IgD-negative memory B cell (primary cell): Measurements from ENCODE around the gene CEACAM19. TPM values are rescaled to one million over a fixed set of nuclear protein-coding genes. Genes with fewer than 3 reads are reported as not detected.
A peak's percentile ranks its signal among the peaks of the same experiment; 100 is the strongest.

ENCODE experiments used
- H3K27ac Mint-ChIP-seq, 3 donors: one replicate each; pipeline ENCODE4 v1.8.0; 2020 to 2022; ENCODE audit warnings: mild to moderate bottlenecking in 3 of 3, mixed read lengths in 3 of 3, moderate library complexity in 1 of 3
- H3K27me3 Mint-ChIP-seq: one replicate; pipeline ENCODE4 v1.8.0; 2021; ENCODE audit warnings: mixed read lengths
- H3K36me3 Mint-ChIP-seq: one replicate; pipeline ENCODE4 v1.8.0; 2020; ENCODE audit warnings: mild to moderate bottlenecking, mixed read lengths
- H3K4me1 Mint-ChIP-seq, 3 donors: one replicate each; pipeline ENCODE4 v1.8.0; 2020 to 2022; ENCODE audit warnings: mixed read lengths in 3 of 3, mild to moderate bottlenecking in 1 of 3
- H3K4me3 Mint-ChIP-seq, 4 donors: one replicate each; pipeline ENCODE4 v1.8.0; 2020 to 2022; ENCODE audit warnings: mild to moderate bottlenecking in 4 of 4, mixed read lengths in 4 of 4, moderate library complexity in 3 of 4
- H3K9me3 Mint-ChIP-seq, 3 donors: one replicate each; pipeline ENCODE4 v1.8.0; 2020 to 2021; ENCODE audit warnings: mixed read lengths in 3 of 3, mild to moderate bottlenecking in 1 of 3
- polyA plus RNA-seq: library from polyadenylated mRNA; unstranded; fragments of 300-500 nt; fragmentation: Illumina TruSeq; gene quantifications from one replicate; pipeline ENCODE4 v1.2.3, GENCODE V29; 2021

CEACAM19 gene
- polyA plus RNA-seq, 1 donor from 2014 or later, result not detected

DNA sequence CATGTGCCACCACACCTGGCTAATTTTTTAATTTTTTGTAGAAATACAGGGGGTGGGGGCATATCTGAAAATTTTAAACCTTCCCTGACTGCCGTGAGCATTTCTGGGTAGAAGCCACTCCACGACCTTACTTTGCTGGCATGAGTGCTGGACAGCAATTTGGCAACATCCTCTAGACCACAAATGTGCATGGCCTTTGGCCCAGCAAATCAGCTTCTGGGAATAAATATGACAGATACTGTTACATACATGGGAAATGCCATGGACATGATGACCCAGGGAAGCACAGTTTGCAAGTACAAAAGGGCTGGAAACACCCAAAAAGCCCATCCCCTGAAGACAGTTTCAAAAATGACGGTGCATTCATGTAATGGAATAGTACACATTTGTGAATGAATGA is 30.8 kb upstream of the CEACAM19 start:
- peaks cover 0 to 2% (median 0%) of the 10 kb centered on the region in 3 donors for H3K9me3 Mint-ChIP-seq
- H3K27ac Mint-ChIP-seq, result no peak overlapping the region

GRCh38 chr19:44641501-44642265 is 29.6 kb upstream of the CEACAM19 start:
- Mint-ChIP-seq H3K4me3 (no peak overlapping the region), H3K4me1 (no peaks in the 10 kb centered on the region), H3K27me3 (peaks cover 11% of the 10 kb centered on the region), H3K36me3 (no peaks in the 10 kb centered on the region), H3K27ac (no peak overlapping the region), H3K9me3 (peaks cover 0 to 2% (median 0%) of the 10 kb centered on the region in 3 donors)

More for the DNA sequence above, 30.8 kb upstream of the CEACAM19 start:
- Mint-ChIP-seq H3K27me3 (peaks cover 11% of the 10 kb centered on the region), H3K4me3 (no peak overlapping the region), H3K36me3 (no peaks in the 10 kb centered on the region), H3K4me1 (no peaks in the 10 kb centered on the region)

- Mint-ChIP-seq H3K4me1 (no peaks in the 10 kb centered on the region), H3K27ac (no peak overlapping the region), H3K4me3 (no peak overlapping the region), H3K27me3 (peaks cover 13% of the 10 kb centered on the region), H3K36me3 (no peaks in the 10 kb centered on the region), H3K9me3 (peaks cover 0 to 2% (median 0%) of the 10 kb centered on the region in 3 donors)
These were observed 28.9 kb upstream of the CEACAM19 start for GRCh38 chr19:44642377-44642776.

GRCh38 chr19:44643605-44644401 is 27.5 kb upstream of the CEACAM19 start, which contains the start of gene PVR:
PVR (plus strand) TSS chr19:44643910; CDS start chr19:44644097, 187 bp downstream.
- no peaks in the 10 kb centered on the region for H3K4me1 Mint-ChIP-seq
- H3K27me3 Mint-ChIP-seq, result peaks cover 13% of the 10 kb centered on the region
- no peak within 1 kb of the TSS for H3K27ac Mint-ChIP-seq
- H3K4me3 Mint-ChIP-seq, result peak within 1 kb of the TSS in 3 of 4 donors; percentile 33 to 68 (median 50)
- no peaks in the 10 kb centered on the region for H3K36me3 Mint-ChIP-seq
- peaks cover 0 to 2% (median 0%) of the 10 kb centered on the region in 3 donors for H3K9me3 Mint-ChIP-seq

- H3K27ac Mint-ChIP-seq, result no peak overlapping the region
- H3K4me1 Mint-ChIP-seq, result no peaks in the 10 kb centered on the region
- H3K4me3 Mint-ChIP-seq, result peak overlapping the region in 2 of 4 donors; percentile 21 to 68
- no peaks in the 10 kb centered on the region for H3K36me3 Mint-ChIP-seq
- peaks cover 0 to 1% (median 0%) of the 10 kb centered on the region in 3 donors for H3K9me3 Mint-ChIP-seq
- peaks cover 13% of the 10 kb centered on the region for H3K27me3 Mint-ChIP-seq
These were observed 26.8 kb upstream of the CEACAM19 start for GRCh38 chr19:44644402-44645016.

DNA sequence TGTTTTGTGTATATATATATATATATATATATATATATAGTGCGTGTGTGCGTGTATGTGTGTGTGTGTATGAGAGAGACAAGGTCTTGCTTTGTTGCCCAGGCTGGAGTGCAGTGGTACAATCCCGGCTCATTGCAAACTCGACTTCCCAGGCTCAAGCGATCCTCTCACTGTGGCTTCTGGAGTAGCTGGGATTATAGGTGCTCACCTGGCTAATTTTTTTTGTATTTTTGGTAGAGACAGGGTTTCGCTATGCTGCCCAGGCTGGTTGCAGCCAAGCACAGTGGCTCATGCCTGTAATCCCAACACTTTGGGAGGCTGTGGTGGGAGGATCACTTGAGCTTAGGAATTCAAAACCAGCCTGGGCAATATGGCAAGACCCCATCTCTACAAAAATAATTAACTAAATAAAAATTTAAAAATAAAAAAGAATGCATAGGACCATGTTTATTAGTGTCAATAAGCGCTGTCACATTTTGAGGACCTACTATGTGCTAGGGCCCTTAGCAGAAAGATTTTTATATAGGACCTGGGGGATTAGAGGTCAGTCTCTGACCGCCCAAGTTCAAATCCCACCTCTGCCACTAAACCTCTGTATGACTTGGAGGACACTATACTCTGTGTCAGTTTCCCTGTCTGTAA is 25.8 kb upstream of the CEACAM19 start:
- H3K4me1 Mint-ChIP-seq, result no peaks in the 10 kb centered on the region
- H3K9me3 Mint-ChIP-seq, result no peaks in the 10 kb centered on the region
- H3K27ac Mint-ChIP-seq, result no peak overlapping the region
- no peak overlapping the region for H3K4me3 Mint-ChIP-seq
- peaks cover 13% of the 10 kb centered on the region for H3K27me3 Mint-ChIP-seq
- no peaks in the 10 kb centered on the region for H3K36me3 Mint-ChIP-seq

GRCh38 chr19:44646049-44646416 is 25.2 kb upstream of the CEACAM19 start:
- H3K9me3 Mint-ChIP-seq, result no peaks in the 10 kb centered on the region
- H3K27ac Mint-ChIP-seq, result no peak overlapping the region
- no peaks in the 10 kb centered on the region for H3K4me1 Mint-ChIP-seq
- peaks cover 13% of the 10 kb centered on the region for H3K27me3 Mint-ChIP-seq
- peak overlapping the region in 1 of 4 donors; percentile 23 for H3K4me3 Mint-ChIP-seq
- H3K36me3 Mint-ChIP-seq, result no peaks in the 10 kb centered on the region

DNA sequence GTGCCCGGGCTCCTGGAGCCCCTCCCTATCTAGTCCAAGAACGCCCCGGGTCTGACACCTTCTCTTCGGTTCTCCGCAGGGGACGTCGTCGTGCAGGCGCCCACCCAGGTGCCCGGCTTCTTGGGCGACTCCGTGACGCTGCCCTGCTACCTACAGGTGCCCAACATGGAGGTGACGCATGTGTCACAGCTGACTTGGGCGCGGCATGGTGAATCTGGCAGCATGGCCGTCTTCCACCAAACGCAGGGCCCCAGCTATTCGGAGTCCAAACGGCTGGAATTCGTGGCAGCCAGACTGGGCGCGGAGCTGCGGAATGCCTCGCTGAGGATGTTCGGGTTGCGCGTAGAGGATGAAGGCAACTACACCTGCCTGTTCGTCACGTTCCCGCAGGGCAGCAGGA is 24.1 kb upstream of the CEACAM19 start:
- no peaks in the 10 kb centered on the region for H3K36me3 Mint-ChIP-seq
- no peaks in the 10 kb centered on the region for H3K4me1 Mint-ChIP-seq
- H3K4me3 Mint-ChIP-seq, result no peak overlapping the region
- no peak overlapping the region for H3K27ac Mint-ChIP-seq
- no peaks in the 10 kb centered on the region for H3K9me3 Mint-ChIP-seq
- H3K27me3 Mint-ChIP-seq, result peaks cover 13% of the 10 kb centered on the region

GRCh38 chr19:44648631-44649251 is 22.5 kb upstream of the CEACAM19 start:
- peaks cover 9% of the 10 kb centered on the region for H3K27me3 Mint-ChIP-seq
- no peaks in the 10 kb centered on the region for H3K9me3 Mint-ChIP-seq
- H3K4me3 Mint-ChIP-seq, result no peak overlapping the region
- H3K27ac Mint-ChIP-seq, result no peak overlapping the region
- no peaks in the 10 kb centered on the region for H3K4me1 Mint-ChIP-seq
- H3K36me3 Mint-ChIP-seq, result no peaks in the 10 kb centered on the region

- H3K27ac Mint-ChIP-seq, result no peak overlapping the region
These were observed 21.6 kb upstream of the CEACAM19 start for GRCh38 chr19:44649578-44650145.

DNA sequence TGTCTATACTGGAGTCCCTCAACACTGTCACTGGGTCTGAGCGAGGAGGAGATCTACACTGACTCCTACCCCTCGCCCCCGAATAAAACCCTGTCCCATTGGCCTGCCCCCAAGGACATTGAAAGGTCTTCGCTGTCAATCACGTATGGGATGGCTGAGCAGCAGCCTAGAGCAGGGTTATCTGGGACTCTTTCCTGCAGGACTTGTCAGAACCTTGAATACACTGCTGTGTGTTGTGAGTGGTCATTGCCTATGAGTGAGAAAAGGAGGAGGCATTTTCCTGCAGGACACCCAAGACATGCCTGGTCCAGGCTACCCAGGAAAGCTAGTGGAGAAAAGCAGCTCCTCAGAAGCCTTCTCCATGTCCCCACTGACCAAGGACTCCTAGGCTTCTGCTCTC is 17.9 kb upstream of the CEACAM19 start:
- Mint-ChIP-seq H3K4me1 (peaks cover 7 to 12% (median 9%) of the 10 kb centered on the region in 3 donors), H3K9me3 (no peaks in the 10 kb centered on the region), H3K27me3 (no peaks in the 10 kb centered on the region), H3K27ac (peak overlapping the region in 1 of 3 donors; percentile 37), H3K4me3 (no peak overlapping the region), H3K36me3 (no peaks in the 10 kb centered on the region)

More at GRCh38 chr19:44649578-44650145, 21.6 kb upstream of the CEACAM19 start:
- H3K4me1 Mint-ChIP-seq, result peaks cover 4 to 6% (median 5%) of the 10 kb centered on the region in 3 donors
- H3K9me3 Mint-ChIP-seq, result no peaks in the 10 kb centered on the region
- H3K36me3 Mint-ChIP-seq, result no peaks in the 10 kb centered on the region
- H3K4me3 Mint-ChIP-seq, result no peak overlapping the region
- peaks cover 9% of the 10 kb centered on the region for H3K27me3 Mint-ChIP-seq

- H3K27me3 Mint-ChIP-seq, result no peaks in the 10 kb centered on the region
- H3K4me1 Mint-ChIP-seq, result peaks cover 7 to 12% (median 9%) of the 10 kb centered on the region in 3 donors
- H3K36me3 Mint-ChIP-seq, result no peaks in the 10 kb centered on the region
- peak overlapping the region in 2 of 3 donors; percentile 25 to 62 for H3K27ac Mint-ChIP-seq
- H3K9me3 Mint-ChIP-seq, result no peaks in the 10 kb centered on the region
- peak overlapping the region in 2 of 4 donors; percentile 57 to 61 for H3K4me3 Mint-ChIP-seq
These were observed 17.1 kb upstream of the CEACAM19 start for GRCh38 chr19:44653977-44654774.

- H3K27ac Mint-ChIP-seq, result peak overlapping the region in 1 of 3 donors; percentile 19
- H3K4me1 Mint-ChIP-seq, result peaks cover 7 to 12% (median 9%) of the 10 kb centered on the region in 3 donors
- peaks cover 2% of the 10 kb centered on the region for H3K27me3 Mint-ChIP-seq
- H3K36me3 Mint-ChIP-seq, result no peaks in the 10 kb centered on the region
- no peaks in the 10 kb centered on the region for H3K9me3 Mint-ChIP-seq
- no peak overlapping the region for H3K4me3 Mint-ChIP-seq
These were observed 13.9 kb upstream of the CEACAM19 start for GRCh38 chr19:44657211-44657921.
